LNCAP (cell line): ENCODE results near the gene STK10.

ENCODE experiments used
- CTCF ChIP-seq: fragments of 450-650 bp; IDR thresholded peaks from 2 replicates; pipeline ENCODE4 v1.5.1; 2017; ENCODE audit warnings: mild to moderate bottlenecking

The STK10 gene

DNA sequence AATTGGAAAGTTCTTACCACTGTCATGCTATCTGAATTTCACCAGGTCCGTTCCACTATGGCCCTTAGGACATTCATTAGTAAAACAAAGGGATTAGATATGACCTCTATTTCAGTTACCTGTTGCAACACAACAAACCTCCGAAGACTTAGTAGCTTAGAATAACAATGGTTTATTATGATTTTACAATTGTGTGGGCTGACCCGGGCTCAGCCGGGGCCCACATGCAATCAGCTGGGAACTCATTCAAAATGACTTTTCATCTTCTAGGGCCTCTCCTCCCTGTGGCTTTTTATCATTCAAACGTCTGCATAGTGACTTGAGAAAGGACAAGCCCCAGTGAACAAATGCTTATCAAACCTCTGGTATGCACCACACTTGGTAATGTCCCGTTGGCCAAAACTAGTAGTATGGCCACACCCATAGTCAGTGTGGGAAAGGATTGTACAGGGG is 179.3 kb downstream of the STK10 start:
- TF ChIP-seq CTCF: no peak

- no peak for TF ChIP-seq CTCF
Measured at GRCh38 chr5:172008111-172008455, 179.9 kb downstream of the STK10 start.

DNA sequence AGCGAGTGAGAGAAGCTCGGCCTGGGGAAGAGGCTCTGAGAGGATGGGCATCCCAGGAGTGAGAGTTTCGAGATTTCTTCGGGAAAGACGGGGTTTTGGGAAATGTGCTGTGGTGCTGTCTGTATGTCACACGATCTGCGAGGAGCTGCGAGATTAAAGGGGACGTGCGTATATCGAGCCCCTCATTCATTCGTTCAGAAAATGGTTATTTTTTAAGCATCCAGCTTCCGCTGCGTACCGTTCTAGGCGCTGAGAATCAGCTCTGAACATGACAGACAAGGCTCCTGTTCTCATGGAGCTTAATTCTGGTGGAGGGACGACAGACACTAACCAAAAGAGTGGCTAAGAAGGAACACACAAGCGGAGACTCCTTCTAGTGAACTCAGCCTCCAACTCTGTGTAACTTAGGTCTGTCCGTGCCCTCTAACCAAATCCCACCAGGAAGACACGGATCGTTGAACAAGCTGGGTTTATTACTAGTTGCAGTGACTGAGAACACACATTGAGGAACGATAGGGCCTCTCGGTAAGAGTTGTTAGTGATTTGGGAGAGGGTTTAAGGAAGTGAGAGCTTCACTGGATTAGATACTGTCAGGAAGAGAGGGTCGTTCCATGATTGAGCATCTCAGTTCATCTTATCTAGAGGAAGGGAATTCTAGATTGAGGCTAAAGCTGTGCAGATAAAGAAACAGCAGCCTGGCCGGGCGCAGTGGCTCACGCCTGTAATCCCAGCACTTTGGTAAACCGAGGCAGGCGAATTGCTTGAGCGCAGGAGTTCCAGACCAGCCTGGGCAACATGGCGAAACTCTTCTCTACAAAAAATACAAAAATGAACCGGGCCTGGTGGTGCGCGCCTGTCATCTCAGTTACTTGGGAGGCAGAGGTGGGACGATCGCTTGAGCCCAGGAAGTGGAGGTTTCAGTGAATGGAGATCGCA is 180.6 kb downstream of the STK10 start:
- no peak for TF ChIP-seq CTCF

DNA sequence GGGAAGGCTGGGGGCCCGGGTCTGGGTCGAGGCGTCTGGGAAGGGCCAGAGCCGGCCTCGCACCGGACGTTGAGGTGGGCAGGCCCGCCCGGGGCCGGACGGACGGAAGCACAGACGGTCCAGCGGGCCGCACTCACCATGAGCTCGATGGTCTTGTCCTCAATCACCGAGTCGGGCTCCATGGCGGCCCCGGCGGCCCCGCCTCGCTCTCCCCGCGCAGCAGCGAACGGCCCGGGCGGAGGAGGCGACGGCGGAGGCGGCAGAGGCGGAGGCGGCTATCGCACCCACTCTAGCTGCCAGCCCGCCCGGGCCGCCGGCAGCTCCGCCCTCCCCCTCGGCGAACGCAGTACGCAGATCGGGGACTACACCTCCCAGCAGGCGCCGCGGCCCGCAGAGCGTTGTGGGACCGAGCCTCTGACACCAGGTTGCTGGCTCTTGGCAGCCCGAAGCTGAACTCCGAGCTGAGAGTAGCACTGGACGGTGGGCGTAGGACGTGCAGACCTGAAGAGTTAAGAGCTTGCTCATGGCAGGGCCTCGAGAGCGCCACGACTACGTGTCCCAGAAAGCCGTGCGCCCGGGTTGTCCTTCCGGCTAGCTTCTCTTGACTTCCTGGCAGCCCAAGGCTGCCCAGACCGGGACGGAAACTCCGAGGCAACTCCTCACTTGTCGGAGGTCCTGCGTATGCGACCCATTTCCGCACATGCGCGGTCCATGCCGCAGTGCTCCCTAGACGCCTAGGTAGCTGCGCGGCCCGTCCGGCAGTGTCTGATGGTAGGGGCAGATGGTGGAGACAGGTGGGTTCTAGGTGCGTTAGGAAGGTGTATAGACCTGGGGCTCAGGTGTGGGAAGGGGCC is 181.5 kb downstream of the STK10 start, which contains the start of gene FBXW11:
Gene FBXW11 (minus strand): TSS at position 318 of the 854 bp plus-strand sequence. CDS start 136 bp downstream, at position 182.
- TF ChIP-seq CTCF: no peak

DNA sequence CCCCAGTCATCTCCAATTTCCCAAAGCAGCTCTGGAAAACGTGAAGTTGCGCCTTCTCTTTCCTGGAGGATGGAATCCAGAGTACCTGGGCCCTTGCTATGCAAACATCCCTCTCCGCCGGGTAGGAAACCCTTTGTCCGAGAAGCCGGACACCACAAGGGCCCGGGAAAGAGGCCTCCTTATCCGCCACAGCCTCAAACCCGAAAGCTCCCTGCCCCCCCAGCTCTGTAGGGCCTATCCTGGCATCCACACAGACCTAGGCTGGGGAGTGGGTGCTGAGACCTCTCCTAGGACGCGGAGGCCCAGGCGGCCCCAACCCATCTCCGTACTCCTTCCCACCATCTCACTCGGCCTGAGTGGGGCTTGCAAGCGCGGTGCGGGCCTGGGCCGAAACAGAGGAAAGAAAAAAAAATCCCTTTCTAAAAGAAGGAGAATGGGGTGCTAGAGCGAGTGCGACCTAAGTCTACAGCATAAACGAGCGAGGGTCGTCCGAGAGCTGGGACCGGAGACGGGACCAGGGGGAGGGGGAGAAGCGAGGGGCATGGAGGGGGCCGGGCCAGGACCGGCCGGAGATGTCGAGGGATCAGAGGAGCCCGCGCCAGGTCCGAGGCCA is 182.2 kb downstream of the STK10 start:
- TF ChIP-seq CTCF: no peak

DNA sequence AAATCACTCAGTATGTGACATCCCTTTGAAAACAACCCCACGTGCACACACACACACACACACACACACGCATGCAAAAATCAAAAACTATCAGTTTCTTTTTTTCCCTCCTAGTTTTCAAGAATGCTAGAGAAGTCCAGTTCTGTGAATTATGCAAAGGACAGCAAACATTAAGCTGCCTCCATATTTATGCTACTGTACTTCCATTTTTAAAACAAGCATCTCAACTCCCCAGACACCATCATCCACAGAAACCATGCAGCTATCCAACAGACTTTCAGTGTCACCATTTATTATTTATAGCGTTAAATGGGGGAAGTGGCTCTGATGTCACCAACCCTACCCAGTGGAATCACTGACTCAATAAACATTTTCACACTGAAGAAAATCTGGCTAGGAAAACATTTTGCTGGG is 183.2 kb downstream of the STK10 start:
- TF ChIP-seq CTCF: no peak

GRCh38 chr5:172003746-172004145 is 184.3 kb downstream of the STK10 start:
- no peak for TF ChIP-seq CTCF
